LNCaP clone FGC (cell line): ENCODE data around the gene SYPL2.
"Not testable (repeated sequence)": the region's sequence is repeated elsewhere in the genome, so short reads cannot be mapped to it uniquely, and the experiment has no call there.

Experiments used
- DNase-seq: peaks from one replicate; pipeline ENCODE4 v3.0.0-alpha.2; 2011; ENCODE audit warnings: low read depth
- H3K4me3 ChIP-seq: 2 replicates; pipeline ENCODE4 v1.5.1; 2011; ENCODE audit warnings: mild to moderate bottlenecking, low read depth, low read length, control low read depth
- TF ChIP-seq, protein P1 (sequence below): IDR thresholded peaks from 2 replicates; pipeline ENCODE4 v1.5.1; 2012; ENCODE audit warnings: mild to moderate bottlenecking; ENCODE audit not compliant: control insufficient read depth, insufficient read depth; ENCODE audit errors: extremely low read depth

The SYPL2 gene

GRCh38 chr1:109433322-109433721 is 33.0 kb upstream of the SYPL2 start:
- H3K4me3 ChIP-seq = no peak overlapping the region
- DNase-seq = no peak

GRCh38 chr1:109434484-109434883 is 31.9 kb upstream of the SYPL2 start:
- TF ChIP-seq, protein P1, sequence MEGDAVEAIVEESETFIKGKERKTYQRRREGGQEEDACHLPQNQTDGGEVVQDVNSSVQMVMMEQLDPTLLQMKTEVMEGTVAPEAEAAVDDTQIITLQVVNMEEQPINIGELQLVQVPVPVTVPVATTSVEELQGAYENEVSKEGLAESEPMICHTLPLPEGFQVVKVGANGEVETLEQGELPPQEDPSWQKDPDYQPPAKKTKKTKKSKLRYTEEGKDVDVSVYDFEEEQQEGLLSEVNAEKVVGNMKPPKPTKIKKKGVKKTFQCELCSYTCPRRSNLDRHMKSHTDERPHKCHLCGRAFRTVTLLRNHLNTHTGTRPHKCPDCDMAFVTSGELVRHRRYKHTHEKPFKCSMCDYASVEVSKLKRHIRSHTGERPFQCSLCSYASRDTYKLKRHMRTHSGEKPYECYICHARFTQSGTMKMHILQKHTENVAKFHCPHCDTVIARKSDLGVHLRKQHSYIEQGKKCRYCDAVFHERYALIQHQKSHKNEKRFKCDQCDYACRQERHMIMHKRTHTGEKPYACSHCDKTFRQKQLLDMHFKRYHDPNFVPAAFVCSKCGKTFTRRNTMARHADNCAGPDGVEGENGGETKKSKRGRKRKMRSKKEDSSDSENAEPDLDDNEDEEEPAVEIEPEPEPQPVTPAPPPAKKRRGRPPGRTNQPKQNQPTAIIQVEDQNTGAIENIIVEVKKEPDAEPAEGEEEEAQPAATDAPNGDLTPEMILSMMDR = no peak
- DNase-seq = no peak

More at GRCh38 chr1:109433322-109433721, 33.0 kb upstream of the SYPL2 start:
- TF ChIP-seq, protein P1 = no peak

GRCh38 chr1:109438798-109439297 is 27.5 kb upstream of the SYPL2 start:
- TF ChIP-seq, protein P1 = no peak
- H3K4me3 ChIP-seq = no peak overlapping the region
- no peak for DNase-seq

More at GRCh38 chr1:109434484-109434883, 31.9 kb upstream of the SYPL2 start:
- H3K4me3 ChIP-seq = no peak overlapping the region

DNA sequence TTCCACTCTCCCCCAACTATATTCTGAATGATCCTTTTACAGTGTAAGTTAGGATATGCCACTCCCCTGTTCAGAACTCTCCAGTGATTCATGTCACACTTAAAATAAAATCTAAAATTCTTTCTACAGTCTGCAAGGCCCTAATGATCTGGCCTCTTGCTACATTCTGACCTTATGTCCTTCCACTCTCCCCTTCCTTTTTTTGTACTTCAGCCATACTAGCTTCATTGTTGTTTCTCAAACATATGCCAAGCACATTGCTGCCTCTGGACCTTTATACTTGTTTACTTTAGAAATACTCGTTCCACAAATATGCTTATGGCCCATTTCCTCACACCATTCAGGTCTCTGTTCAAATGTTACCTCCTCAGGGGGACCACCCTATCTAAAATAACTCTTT is 25.3 kb upstream of the SYPL2 start:
- TF ChIP-seq, protein P1 = no peak
- no peak overlapping the region for H3K4me3 ChIP-seq
- no peak for DNase-seq

DNA sequence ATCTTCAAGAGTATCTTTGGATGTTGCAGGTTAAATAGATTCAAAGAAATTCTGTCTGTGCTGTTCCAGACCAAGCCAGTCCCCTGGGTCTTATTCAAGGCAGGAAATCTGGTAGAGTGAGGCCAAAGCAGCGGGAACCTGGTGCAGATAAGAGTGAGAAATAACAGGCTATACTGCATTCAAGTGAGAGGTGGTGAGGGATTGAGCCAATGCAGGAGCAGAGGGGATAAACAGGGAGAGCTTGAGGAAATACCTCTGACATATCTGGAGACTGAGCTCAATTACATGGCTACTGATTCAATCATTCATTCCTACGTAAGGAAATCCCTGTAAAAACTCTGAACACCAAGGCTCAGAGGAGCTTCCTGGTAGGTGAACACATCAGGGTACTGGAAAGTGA is 22.9 kb upstream of the SYPL2 start:
- no peak for DNase-seq
- TF ChIP-seq, protein P1 = no peak
- no peak overlapping the region for H3K4me3 ChIP-seq

- H3K4me3 ChIP-seq = no peak overlapping the region
- TF ChIP-seq, protein P1 = no peak
- no peak for DNase-seq
Measured at GRCh38 chr1:109444346-109444745, 22.0 kb upstream of the SYPL2 start.

- DNase-seq, H3K4me3 ChIP-seq: not testable (repeated sequence)
Measured at GRCh38 chr1:109445949-109446695, 20.2 kb upstream of the SYPL2 start.
